ENCODE results near the gene FCER1G. TPM values are rescaled to one million over a fixed set of nuclear protein-coding genes. Genes with fewer than 3 reads are reported as not detected.

Gene FCER1G
- total RNA-seq, 2 experiments from 2014 or later: 2.0 TPM

DNA sequence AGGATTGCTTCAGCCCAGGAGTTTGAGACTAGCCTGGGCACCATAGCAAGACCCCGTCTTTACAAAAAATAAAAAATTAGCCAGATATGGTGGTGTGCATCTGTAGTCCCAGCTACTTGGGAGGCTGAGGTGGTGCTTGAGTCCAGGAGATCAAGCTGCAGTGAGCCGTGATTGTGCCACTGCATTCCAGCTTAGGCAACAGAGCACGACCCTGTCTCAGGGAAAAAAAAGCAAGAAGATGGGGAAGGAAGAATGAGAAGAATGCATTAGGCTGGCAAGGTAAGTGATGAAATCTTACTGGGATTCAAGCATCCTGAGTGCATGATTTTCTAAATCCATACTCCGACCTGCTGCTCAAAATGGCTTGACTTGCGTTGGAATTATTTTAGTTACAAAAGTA, 50.2 kb downstream of the FCER1G start:
- no peaks in the 10 kb centered on the region for H3K9me3 Mint-ChIP-seq
- no peak for TF ChIP-seq CTCF (IDR thresholded peaks at IDR 0.05)
- Histone ChIP-seq H3K9me3 (ENCODE audit: control insufficient read depth in 1 of 2, insufficient read depth in 1 of 2, low read length in 2 of 2) (no peaks in the 10 kb centered on the region), H3K4me1 (ENCODE audit: insufficient read depth, low read length) (peaks cover 3% of the 10 kb centered on the region), H3K27ac (ENCODE audit: low read depth in 1 of 2, low read length in 2 of 2) (no peak overlapping the region), H3K27me3 (ENCODE audit: control insufficient read depth in 1 of 2, insufficient read depth in 2 of 2, low read length in 2 of 2) (peaks cover 21 to 23% of the 10 kb centered on the region in 2 experiments), H3K36me3 (ENCODE audit: insufficient read depth, low read length) (no peaks in the 10 kb centered on the region), H3K4me3 (ENCODE audit: low read length) (no peak overlapping the region)
- H3K27me3 Mint-ChIP-seq: peaks cover 43% of the 10 kb centered on the region
- H3K27ac Mint-ChIP-seq: no peak overlapping the region
- CTCF ChIA-PET: interaction anchor here (0.7 kb wide), 1 partner anchor 18 kb away, joined by 3 read pairs; no protein-coding TSS in a partner anchor
- no peak for DNase-seq
- no peaks in the 10 kb centered on the region for H3K4me1 Mint-ChIP-seq (ENCODE audit: low read depth)
- no peaks in the 10 kb centered on the region for H3K36me3 Mint-ChIP-seq (ENCODE audit: low read depth)
- POLR2A ChIA-PET: interaction anchor here (0.6 kb wide), 1 partner anchor 79 kb away, joined by 4 read pairs; no protein-coding TSS in a partner anchor
- intact Hi-C loops (cut with DNase I, micrococcal nuclease): no loop called here
- no peak overlapping the region for H3K4me3 Mint-ChIP-seq
- ATAC-seq (ENCODE audit: poor library complexity): no peak

DNA sequence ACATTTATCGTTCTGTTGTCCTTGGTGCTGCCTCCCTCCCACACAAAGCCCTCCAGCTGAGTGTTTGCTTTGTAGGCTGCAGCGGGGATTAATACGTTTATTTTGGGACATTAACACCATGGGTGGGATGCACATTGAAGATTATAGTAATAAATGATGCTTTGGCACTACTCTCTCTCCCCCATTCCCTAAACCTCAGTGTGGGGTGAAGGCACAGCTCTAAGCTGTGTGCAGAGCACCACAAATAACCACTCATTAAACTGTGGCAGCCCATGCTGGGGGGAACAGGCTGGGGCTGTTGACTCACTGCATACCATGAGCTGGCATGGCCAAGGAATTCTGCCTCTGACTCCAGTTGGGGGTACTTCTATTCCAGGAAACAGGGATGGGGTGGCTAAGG, 51.1 kb downstream of the FCER1G start:
- POLR2A ChIA-PET: no interaction called here

DNA sequence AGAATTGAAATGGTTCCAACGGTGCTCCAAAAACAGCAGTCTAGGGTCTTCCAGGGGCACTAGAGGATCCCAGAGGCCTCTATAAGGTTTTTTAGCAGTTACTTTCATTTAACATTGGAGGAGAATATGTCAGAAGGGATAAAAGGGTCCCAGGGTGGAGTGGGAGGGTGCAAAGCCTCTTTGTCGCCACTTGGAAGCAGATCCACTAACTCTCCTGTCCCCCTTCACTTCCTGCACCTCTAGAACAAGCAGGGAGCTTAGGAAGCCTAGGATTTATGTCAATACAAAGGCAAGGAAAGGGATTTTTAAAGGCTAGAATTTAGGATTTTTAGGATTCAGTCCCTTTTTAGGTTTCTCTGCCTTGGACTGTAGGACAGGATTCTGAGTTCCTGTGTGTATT, 51.7 kb downstream of the FCER1G start:
- no peak overlapping the region for H3K27ac Mint-ChIP-seq
- no peaks in the 10 kb centered on the region for H3K9me3 Mint-ChIP-seq
- Histone ChIP-seq H3K9me3 (ENCODE audit: control insufficient read depth in 1 of 2, insufficient read depth in 1 of 2, low read length in 2 of 2) (no peaks in the 10 kb centered on the region), H3K27me3 (ENCODE audit: control insufficient read depth in 1 of 2, insufficient read depth in 2 of 2, low read length in 2 of 2) (peaks cover 9 to 10% of the 10 kb centered on the region in 2 experiments), H3K4me1 (ENCODE audit: insufficient read depth, low read length) (no peaks in the 10 kb centered on the region), H3K27ac (ENCODE audit: low read depth in 1 of 2, low read length in 2 of 2) (no peak overlapping the region), H3K4me3 (ENCODE audit: low read length) (no peak overlapping the region), H3K36me3 (ENCODE audit: insufficient read depth, low read length) (no peaks in the 10 kb centered on the region)
- H3K4me1 Mint-ChIP-seq (ENCODE audit: low read depth): no peaks in the 10 kb centered on the region
- no peak for TF ChIP-seq CTCF (IDR thresholded peaks at IDR 0.05)
- POLR2A ChIA-PET: no interaction called here
- ATAC-seq (ENCODE audit: poor library complexity) (no peak), DNase-seq (no peak)
- H3K36me3 Mint-ChIP-seq (ENCODE audit: low read depth): no peaks in the 10 kb centered on the region
- peaks cover 28% of the 10 kb centered on the region for H3K27me3 Mint-ChIP-seq
- intact Hi-C loops (cut with DNase I, micrococcal nuclease): no loop called here
- H3K4me3 Mint-ChIP-seq: no peak overlapping the region
- CTCF ChIA-PET: interaction anchor here (0.8 to 1.3 kb wide), 2 partner anchors 17 to 276 kb away, joined by 3 read pairs; no protein-coding TSS in a partner anchor

More for the DNA sequence above, 51.1 kb downstream of the FCER1G start:
- H3K27ac ChIP-seq (ENCODE audit: low read depth in 1 of 2, low read length in 2 of 2): no peak overlapping the region
- intact Hi-C loops (cut with DNase I, micrococcal nuclease): no loop called here
- no peak for ATAC-seq (ENCODE audit: poor library complexity)
- H3K4me3 ChIP-seq (ENCODE audit: low read length): no peak overlapping the region
- H3K4me1 ChIP-seq (ENCODE audit: insufficient read depth, low read length): peaks cover under 1% of the 10 kb centered on the region
- Mint-ChIP-seq H3K4me3 (no peak overlapping the region), H3K4me1 (ENCODE audit: low read depth) (no peaks in the 10 kb centered on the region), H3K27ac (no peak overlapping the region), H3K9me3 (no peaks in the 10 kb centered on the region), H3K36me3 (ENCODE audit: low read depth) (no peaks in the 10 kb centered on the region), H3K27me3 (peaks cover 34% of the 10 kb centered on the region)
- peaks cover 14% of the 10 kb centered on the region in 2 experiments for H3K27me3 ChIP-seq (ENCODE audit: control insufficient read depth in 1 of 2, insufficient read depth in 2 of 2, low read length in 2 of 2)
- CTCF ChIA-PET: interaction anchor here (0.7 to 1.3 kb wide), 3 partner anchors 17 to 276 kb away, joined by 3 read pairs; no protein-coding TSS in a partner anchor
- H3K36me3 ChIP-seq (ENCODE audit: insufficient read depth, low read length): no peaks in the 10 kb centered on the region
- no peaks in the 10 kb centered on the region for H3K9me3 ChIP-seq (ENCODE audit: control insufficient read depth in 1 of 2, insufficient read depth in 1 of 2, low read length in 2 of 2)
- TF ChIP-seq CTCF (IDR thresholded peaks at IDR 0.05): no peak
- DNase-seq: no peak

Measured in CD4-positive, alpha-beta T cell (primary cell).